Measurements from ENCODE around the gene SKI.

- TF ChIP-seq SMAD2 (IDR thresholded peaks at IDR 0.05; ENCODE audit: low read depth, low read length) (no peak), TCF7 (IDR thresholded peaks at IDR 0.05; ENCODE audit: borderline replicate concordance) (no peak), CEBPG (CRISPR knock-in tag; IDR thresholded peaks at IDR 0.05) (no peak), CEBPG (tag; conservative IDR thresholded peaks at IDR 0.05 in 1 of 2, IDR thresholded peaks at IDR 0.05 in 1 of 2) (no peak), CREB1 (IDR thresholded peaks at IDR 0.05) (no peak), CREB1 (CRISPR knock-in tag; IDR thresholded peaks at IDR 0.05) (no peak), ZBTB34 (CRISPR knock-in tag; IDR thresholded peaks at IDR 0.05) (no peak), CTCF (IDR thresholded peaks at IDR 0.05 in 2 of 3, conservative IDR thresholded peaks at IDR 0.05 in 1 of 3; ENCODE audit: insufficient read depth in 2 of 3, low read depth in 1 of 3, low read length in 3 of 3) (no peak), CBFB (CRISPR knock-in tag; IDR thresholded peaks at IDR 0.05) (no peak)
Measured at GRCh38 chr1:2194319-2194897, 33.7 kb upstream of the SKI start, which contains the start of gene FAAP20.

All from K562 (cell line).